Ovary (tissue), 9 donors: Measurements from ENCODE around the gene ZNF296. TPM values are rescaled to one million over a fixed set of nuclear protein-coding genes. Genes with fewer than 3 reads are reported as not detected.
"Not testable (repeated sequence)": the region's sequence is repeated elsewhere in the genome, so short reads cannot be mapped to it uniquely, and the experiment has no call there.

Experiments
- DNase-seq, 5 donors: peaks; one replicate each; pipeline ENCODE4 v3.0.0-alpha.2; 2019 to 2020
- H3K27ac ChIP-seq, 2 donors: fragments of 200-600 bp; one replicate each; pipeline versions ENCODE4 v1.5.1 to v1.8.0; 2019 to 2022
- H3K27me3 ChIP-seq: fragments of 200-600 bp; one replicate; pipeline ENCODE4 v1.8.0; 2022
- H3K36me3 ChIP-seq: fragments of 200-600 bp; sonication (generic); one replicate; pipeline ENCODE4 v1.5.1; 2019
- H3K4me1 ChIP-seq: one replicate; pipeline ENCODE4 v1.8.1; 2013; ENCODE audit warnings: mild to moderate bottlenecking, moderate library complexity; ENCODE audit not compliant: insufficient read depth
- H3K4me3 ChIP-seq: fragments of 200-600 bp; sonication (generic); one replicate; pipeline ENCODE4 v1.5.1; 2017
- H3K9me3 ChIP-seq, 2 donors: fragments of 200-600 bp in 1 of 2; sonication (generic) in 1 of 2; one replicate each; pipeline versions ENCODE4 v1.5.1 to v1.8.1; 2013 to 2019; ENCODE audit warnings: mild to moderate bottlenecking in 1 of 2, moderate library complexity in 1 of 2
- CTCF ChIP-seq, 3 donors: fragments of 450-650 bp in 2 of 3; fragments of 200-600 bp in 1 of 3; IDR thresholded peaks; one replicate each; pipeline versions ENCODE4 v1.5.1 to v1.8.0; 2016 to 2022; ENCODE audit warnings: antibody characterized with exemption in 3 of 3, mild to moderate bottlenecking in 1 of 3
- EP300 ChIP-seq: sonication (generic); formaldehyde crosslinking; IDR thresholded peaks from one replicate; pipeline ENCODE4 v1.6.1; 2017; ENCODE audit warnings: antibody characterized with exemption
- POLR2A ChIP-seq: fragments of 450-650 bp; IDR thresholded peaks from one replicate; pipeline ENCODE4 v1.6.1; 2017; ENCODE audit warnings: antibody characterized with exemption, mild to moderate bottlenecking, moderate library complexity
- WGBS, 3 donors: extraction: QIAGEN DNeasy Blood & Tissue Kit in 1 of 3; methylation state at CpG; one replicate each; pipeline versions ENCODE4 v1.1.5 to v1.1.7; 2013 to 2017; 5-methylcytosine and 5-hydroxymethylcytosine counted together
- intact Hi-C, 4 donors: fragments of 100-400 bp; cut with DNase I; formaldehyde crosslinking; loops; one replicate each; pipeline versions ENCODE4 v1.11.0 to v1.15.1; 2022 to 2023
- polyA plus RNA-seq, 2 donors: library from polyadenylated mRNA; stranded (reverse); fragments of 200-250 nt in 1 of 2; fragments of 350-450 nt in 1 of 2; fragmentation: Illumina TruSeq in 1 of 2; extraction: RNeasy Lipid Tissue Mini Kit (QIAGEN cat#74804) in 1 of 2; gene quantifications; one replicate each; pipeline ENCODE4 v1.2.3, GENCODE V29; 2013 to 2014
- total RNA-seq, 7 donors: library from RNA; depleted of rRNA in 2 of 7; stranded (reverse); fragments of >200 nt in 2 of 7; fragmentation: NEBNext Ultra II Directional in 3 of 7; extraction: Animal tissue kit (Norgen Biotek cat#: 25700) in 3 of 7; gene quantifications; one replicate each; pipeline versions ENCODE4 v1.1.0 to v1.2.4, GENCODE V29; 2016 to 2023
- donor health status: DM: no; HTN: no; CAD: no; lungs with moderate emphysema.
- donor health status: DM: no; HTN: no; CAD: no.
- donor health status: Bipolar disorder and iron deficiency.
- donor health status: DM: yes; HTN: yes; CAD: no.
- donor health status: DM: no; HTN: no; CAD: no.
- donor health status: DM: yes; HTN: yes; CAD: no.

The ZNF296 gene
- total and polyA plus RNA-seq, 9 donors, result 0.24 to 2.4 (median 0.41) TPM; not detected in 1

- intact Hi-C loops, result loop anchor here in 1 of 4 donors (2.0 kb wide), 1 partner anchor 67 kb away; no protein-coding TSS in a partner anchor
- Histone ChIP-seq H3K27me3 (no peaks in the 10 kb centered on the region), H3K4me1 (peaks cover 2% of the 10 kb centered on the region), H3K27ac (no peak overlapping the region), H3K4me3 (no peak overlapping the region), H3K36me3 (no peaks in the 10 kb centered on the region), H3K9me3 (no peaks in the 10 kb centered on the region)
- WGBS, 3 donors, result 79 to 84% (median 83%) methylated on average over 11 of the region's 11 CpGs
- no peak for DNase-seq
- no peak for TF ChIP-seq POLR2A
- TF ChIP-seq CTCF (IDR thresholded peaks at IDR 0.05), result no peak
- no peak for TF ChIP-seq EP300
Observed at GRCh38 chr19:45121827-45122345, 45.6 kb upstream of the ZNF296 start.

GRCh38 chr19:45119582-45119981 lies 43.3 kb upstream of the ZNF296 start:
- Histone ChIP-seq H3K36me3 (no peaks in the 10 kb centered on the region), H3K4me3 (no peak overlapping the region), H3K9me3 (no peaks in the 10 kb centered on the region), H3K4me1 (peaks cover 2% of the 10 kb centered on the region), H3K27ac (no peak overlapping the region), H3K27me3 (no peaks in the 10 kb centered on the region)
- no peak for TF ChIP-seq EP300
- intact Hi-C loops, result no loop called here
- WGBS, 3 donors, result 87 to 93% (median 92%) methylated on average over 6 of the region's 6 CpGs
- no peak for DNase-seq

- WGBS, 3 donors, result 73 to 78% (median 73%) methylated on average over 18 of the region's 18 CpGs
- H3K4me1 ChIP-seq, H3K36me3 ChIP-seq, DNase-seq, H3K27me3 ChIP-seq, H3K4me3 ChIP-seq, intact Hi-C loops, H3K9me3 ChIP-seq, H3K27ac ChIP-seq: not testable (repeated sequence)
Observed at GRCh38 chr19:45118591-45119355, 42.5 kb upstream of the ZNF296 start.

GRCh38 chr19:45118106-45118505 lies 41.8 kb upstream of the ZNF296 start:
- Histone ChIP-seq H3K36me3 (no peaks in the 10 kb centered on the region), H3K4me1 (peaks cover 2% of the 10 kb centered on the region), H3K9me3 (no peaks in the 10 kb centered on the region), H3K27me3 (no peaks in the 10 kb centered on the region), H3K4me3 (no peak overlapping the region), H3K27ac (no peak overlapping the region)
- 76 to 82% (median 82%) methylated on average over 5 of the region's 5 CpGs for WGBS, 3 donors
- no peak for DNase-seq
- intact Hi-C loops, result no loop called here
- no peak for TF ChIP-seq POLR2A
- no peak for TF ChIP-seq CTCF (IDR thresholded peaks at IDR 0.05)
- TF ChIP-seq EP300, result no peak

GRCh38 chr19:45117671-45118070 lies 41.4 kb upstream of the ZNF296 start:
- Histone ChIP-seq H3K27ac (no peak overlapping the region), H3K27me3 (no peaks in the 10 kb centered on the region), H3K36me3 (no peaks in the 10 kb centered on the region), H3K4me1 (peaks cover 2% of the 10 kb centered on the region), H3K9me3 (no peaks in the 10 kb centered on the region), H3K4me3 (no peak overlapping the region)
- 59 to 63% (median 62%) methylated on average over 9 to 12 of the region's 12 CpGs for WGBS, 3 donors
- intact Hi-C loops, result no loop called here
- no peak for DNase-seq
- TF ChIP-seq EP300 (no peak), CTCF (IDR thresholded peaks at IDR 0.05) (no peak), POLR2A (no peak)
